K562 (cell line): ENCODE measurements around the gene IFFO2. TPM values are rescaled to one million over a fixed set of nuclear protein-coding genes. Genes with fewer than 3 reads are reported as not detected.

Experiments
- ATAC-seq: fragments of 200-7000 bp; cut with Tn5 transposase; 3 replicates; pipeline ENCODE4 v1.9.1; 2020; ENCODE audit warnings: moderate library complexity
- BruUV-seq: library from RNA; stranded (reverse); fragments of 400-500 nt; replicated peaks from 2 replicates; lab custom pipeline; 2021; lab: Mats Ljungman, UMichigan
- CTCF ChIA-PET: fragments of 300-600 bp; formaldehyde crosslinking; extraction: SDS; loops from one replicate; lab custom pipeline; 2021; ENCODE audit warnings: low intra/inter-chr PET ratio; lab: Yijun Ruan, JAX
- POLR2A ChIA-PET: fragments of 300-600, 350-650 bp; sonication (Branson Sonifier 250); formaldehyde crosslinking; extraction: SDS; loops from one replicate; lab custom pipeline; 2021; ENCODE audit warnings: antibody characterized with exemption, inconsistent platforms; lab: Yijun Ruan, JAX
- DNase-seq, 4 experiments: peaks; one replicate each; pipeline versions ENCODE4 v3.0.0 to v3.0.0-alpha.2; 2011 to 2018; ENCODE audit warnings: low spot score in 3 of 4, mixed read lengths in 3 of 4; ENCODE audit errors: extremely low read depth in 1 of 4
- FAIRE-seq: peaks from 2 replicates; lab custom pipeline; 2011; peaks lifted over from hg19 to GRCh38; lab: Jason Lieb, UNC
- H2AFZ ChIP-seq: 2 replicates; pipeline ENCODE4 v1.6.0; 2011; ENCODE audit warnings: low read depth, low read length, control low read depth, inconsistent platforms
- H3K27ac ChIP-seq: fragments of 200-600 bp; 3 replicates; pipeline ENCODE4 v1.8.0; 2011; ENCODE audit warnings: low read depth, mild to moderate bottlenecking, control low read depth, inconsistent platforms, low read length, moderate library complexity, mixed read lengths; ENCODE audit errors: extremely low read depth
- H3K27me3 ChIP-seq, 2 experiments: fragments of 300-600 bp in 1 of 2; 2 replicates in 1 of 2; 3 replicates in 1 of 2; pipeline versions ENCODE4 v1.6.0 to v1.8.0; 2011; ENCODE audit warnings: inconsistent platforms in 2 of 2, low read length in 2 of 2, mild to moderate bottlenecking in 1 of 2, mixed read lengths in 1 of 2, moderate library complexity in 1 of 2; ENCODE audit not compliant: control insufficient read depth in 2 of 2, insufficient read depth in 2 of 2
- H3K36me3 ChIP-seq: fragments of 300-600 bp; 3 replicates; pipeline ENCODE4 v1.8.0; 2011; ENCODE audit warnings: mild to moderate bottlenecking, low read length, inconsistent platforms; ENCODE audit not compliant: control insufficient read depth, insufficient read depth
- H3K4me1 ChIP-seq, 2 experiments: fragments of 200-600 bp in 1 of 2; replicated peaks in 1 of 2; 2 replicates in 1 of 2; 3 replicates in 1 of 2; pipeline versions ENCODE4 v1.5.1 to v1.8.0; 2011; ENCODE audit warnings: inconsistent platforms in 2 of 2, low read length in 2 of 2, mild to moderate bottlenecking in 1 of 2, mixed read lengths in 1 of 2, moderate library complexity in 1 of 2; ENCODE audit not compliant: control insufficient read depth in 2 of 2, insufficient read depth in 2 of 2
- H3K4me2 ChIP-seq: 2 replicates; pipeline ENCODE4 v1.6.1; 2011; ENCODE audit warnings: low read length, control low read depth, inconsistent platforms, mixed read lengths; ENCODE audit not compliant: insufficient read depth
- H3K4me3 ChIP-seq: fragments of 200-600 bp; sonication (generic), shearing (Covaris generic); 2 replicates; pipeline ENCODE4 v1.5.1; 2016; ENCODE audit warnings: control low read depth, inconsistent platforms
- H3K79me2 ChIP-seq: fragments of 200-600 bp; 3 replicates; pipeline ENCODE4 v1.8.0; 2011; ENCODE audit warnings: low read length, inconsistent platforms; ENCODE audit not compliant: control insufficient read depth, insufficient read depth
- H3K9ac ChIP-seq, 2 experiments: 2 replicates each; pipeline versions ENCODE4 v1.6.0 to v1.6.1; 2011; ENCODE audit warnings: low read depth in 2 of 2, low read length in 2 of 2, control low read depth in 1 of 2, inconsistent platforms in 1 of 2, mild to moderate bottlenecking in 1 of 2, mixed read lengths in 1 of 2; ENCODE audit not compliant: insufficient read depth in 1 of 2
- H3K9me1 ChIP-seq: one replicate; pipeline ENCODE4 v1.6.0; 2011; ENCODE audit warnings: inconsistent platforms, mild to moderate bottlenecking, low read length, moderate library complexity; ENCODE audit not compliant: control insufficient read depth, insufficient read depth
- H3K9me3 ChIP-seq: replicated peaks from 2 replicates; pipeline ENCODE4 v1.5.1; 2011; ENCODE audit warnings: low read depth, low read length, inconsistent platforms; ENCODE audit not compliant: control insufficient read depth, insufficient read depth
- H4K20me1 ChIP-seq: replicated peaks from 2 replicates; pipeline ENCODE4 v1.6.1; 2011; ENCODE audit warnings: low read length, inconsistent platforms, mixed read lengths; ENCODE audit not compliant: control insufficient read depth, insufficient read depth
- HDAC1 ChIP-seq, 2 experiments: fragments of 450-650 bp; IDR thresholded peaks; 2 replicates each; pipeline ENCODE4 v1.6.1; 2016 to 2017; ENCODE audit warnings: inconsistent platforms in 1 of 2, mild to moderate bottlenecking in 1 of 2, moderate library complexity in 1 of 2
- PHF8 ChIP-seq: fragments of 200-600 bp; sonication (generic); IDR thresholded peaks from 2 replicates; pipeline ENCODE4 v1.6.1; 2012; ENCODE audit warnings: mixed run types, mild to moderate bottlenecking, inconsistent platforms, low read length, moderate library complexity, borderline replicate concordance
- RBM15 ChIP-seq: fragments of 200-400 bp; formaldehyde crosslinking; IDR thresholded peaks from 2 replicates; pipeline ENCODE4 v1.6.1; 2018; ENCODE audit warnings: mild to moderate bottlenecking, low read length, moderate library complexity; ENCODE audit not compliant: insufficient read depth
- SIX5 ChIP-seq, 2 experiments: IDR thresholded peaks; 2 replicates each; pipeline ENCODE4 v1.6.1; 2011; ENCODE audit warnings: low read length in 2 of 2, borderline replicate concordance in 1 of 2, low read depth in 1 of 2, mild to moderate bottlenecking in 1 of 2, moderate library complexity in 1 of 2; ENCODE audit not compliant: insufficient read depth in 1 of 2
- SMAD3 ChIP-seq: fragments of 450-650 bp; formaldehyde crosslinking; conservative IDR thresholded peaks from 2 replicates; pipeline ENCODE4 v1.4.0; 2020; ENCODE audit warnings: mild to moderate bottlenecking
- TBL1XR1 ChIP-seq, 2 experiments: IDR thresholded peaks; 2 replicates each; pipeline ENCODE4 v1.6.1; 2012; ENCODE audit warnings: improper control_type of control experiment in 2 of 2, low read length in 2 of 2, mild to moderate bottlenecking in 1 of 2
- WGBS: fragments of 100-300 bp; shearing (Covaris generic); methylation state at CpG from one replicate; pipeline ENCODE4 v1.1.6; 2016; ENCODE audit warnings: low coverage, mixed read lengths; ENCODE audit not compliant: insufficient coverage; ENCODE audit errors: missing lambda C conversion rate; 5-methylcytosine and 5-hydroxymethylcytosine counted together
- in situ Hi-C: fragments of 300-500 bp; cut with MboI; formaldehyde crosslinking; loops from 4 replicates; pipeline ENCODE4 v1.15.0; 2018; ENCODE audit warnings: inconsistent platforms, mixed read lengths
- intact Hi-C: fragments of 100-400 bp; cut with micrococcal nuclease; formaldehyde crosslinking; loops from 2 replicates; pipeline ENCODE4 v1.14.2; 2022
- polyA plus RNA-seq, 8 experiments: library from polyadenylated mRNA; depleted of rRNA in 4 of 8; stranded (reverse) in 5 of 8; unstranded in 3 of 8; fragments of >200 nt; fragmentation: Nextera tagmentation in 2 of 8; fragmentation: Illumina TruSeq in 1 of 8; extraction: Ambion mirVana in 2 of 8; extraction: Trizol in 1 of 8; gene quantifications; 2 replicates each; pipeline versions ENCODE4 v1.2.1 to v1.2.3, GENCODE V29; 2011 to 2014; ENCODE audit warnings: inconsistent platforms in 1 of 8, missing spikeins in 1 of 8
- total RNA-seq, 7 experiments: library from RNA; depleted of rRNA in 6 of 7; stranded (reverse); fragments of >200 nt in 6 of 7; fragmentation: Illumina TruSeq in 2 of 7; extraction: Trizol in 2 of 7; gene quantifications; 2 replicates each; pipeline versions ENCODE4 v1.2.1 to v1.2.3, GENCODE V29; 2011 to 2021; ENCODE audit warnings: low replicate concordance in 1 of 7

The IFFO2 gene
- total and polyA plus RNA-seq, 9 of the 15 experiments (the other 6 are each of a cell fraction or from before 2014, with no cell fraction given): 0.15 to 1.0 (median 0.44) TPM; not detected in 2

- Histone ChIP-seq H3K27me3 (no peaks in the 10 kb centered on the region), H3K9ac (no peak overlapping the region)
- BruUV-seq: no TSS peak
- TF ChIP-seq SIX5 (IDR thresholded peaks at IDR 0.05; ENCODE audit: borderline replicate concordance in 1 of 2, insufficient read depth in 1 of 2, low read depth in 1 of 2, low read length in 2 of 2) (no peak), SMAD3 (no peak), TBL1XR1 (IDR thresholded peaks at IDR 0.05; ENCODE audit: low read length in 2 of 2) (no peak), RBM15 (no peak), PHF8 (no peak), HDAC1 (IDR thresholded peaks at IDR 0.05) (no peak)
- TF ChIP-seq, all 486 proteins: peak for 0
- Histone ChIP-seq H4K20me1 (peaks cover 3% of the 10 kb centered on the region; the same call in 1 of the 2 replicates), H3K4me2 (no peak overlapping the region), H3K9me1 (no peaks in the 10 kb centered on the region), H3K27ac (no peak overlapping the region), H3K4me3 (no peak overlapping the region), H3K9me3 (no peaks in the 10 kb centered on the region), H2AFZ (no peak overlapping the region), H3K36me3 (peaks cover 12% of the 10 kb centered on the region; the same call in 1 of the 3 replicates), H3K4me1 (peaks cover 0 to 5% of the 10 kb centered on the region in 2 experiments; a peak in 1 of 5 replicates), H3K79me2 (no peaks in the 10 kb centered on the region)
- ChIA-PET POLR2A (interaction anchor here (1.1 kb wide), 1 partner anchor 8 kb away, joined by 5 read pairs; no protein-coding TSS in a partner anchor), CTCF (interaction anchor here (7.0 kb wide), 1 partner anchor 26 kb away, joined by 108 read pairs; no protein-coding TSS in a partner anchor)
- DNase-seq: no peak
- 67% methylated on average over 15 of the region's 17 CpGs for WGBS
- in situ Hi-C loops (loop anchor here (10.0 kb wide), 2 partner anchors 359 to 769 kb away; no protein-coding TSS in a partner anchor), intact Hi-C loops (no loop called here)
- FAIRE-seq: no peak
- ATAC-seq: no peak
These were observed 71.0 kb downstream of the IFFO2 start for GRCh38 chr1:18885311-18886002.
